Measurements from ENCODE around the gene CD46.

The CD46 gene

DNA sequence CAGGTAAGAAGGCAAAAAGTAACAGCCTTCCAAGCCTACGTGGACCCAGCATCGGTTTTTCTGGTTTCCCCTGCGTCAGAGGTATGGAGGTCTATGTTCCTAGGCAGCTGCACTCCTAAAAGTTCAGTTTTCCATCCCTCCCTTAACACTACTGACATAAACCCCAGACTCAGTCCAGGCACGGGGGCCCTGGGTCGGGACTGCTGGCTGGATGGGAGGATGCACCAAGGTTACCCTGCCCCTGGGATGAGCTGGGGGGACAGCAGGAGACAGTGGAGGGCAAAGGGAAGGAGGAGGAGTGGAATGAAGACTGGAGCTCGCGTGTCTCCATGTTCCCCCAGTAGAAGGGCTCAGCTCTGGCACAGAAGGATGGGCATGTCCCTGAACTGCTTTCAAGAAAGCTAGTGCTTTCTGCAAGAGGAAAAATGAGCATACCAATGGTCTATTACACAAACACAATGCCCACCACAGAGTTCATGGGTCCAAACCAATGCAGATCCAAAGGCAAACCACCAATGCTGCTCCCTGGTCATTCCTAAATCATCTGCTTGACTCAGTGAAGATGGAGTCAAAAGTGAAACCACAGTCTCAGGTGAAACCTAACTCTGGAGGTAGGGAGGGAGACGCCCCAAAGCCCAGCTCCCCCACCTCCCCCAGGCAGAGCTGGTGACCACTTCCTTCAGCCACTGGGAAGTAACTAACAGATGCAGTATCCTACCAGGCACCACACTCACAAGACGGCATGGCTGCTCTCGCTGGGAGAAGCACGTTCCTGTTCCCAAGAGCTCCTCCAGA lies 54.9 kb downstream of the CD46 start:
- DNase-seq (ENCODE audit: low read depth in 1 of 2, low spot score in 1 of 2) = no peak
- TF ChIP-seq JUND (IDR thresholded peaks at IDR 0.05; ENCODE audit: low read depth) = no peak
- in situ Hi-C loops (cut with HindIII; ENCODE audit: low pct_unique_long_range_greater_than_20kb, low sequenced_read_pairs) = no loop called here

DNA sequence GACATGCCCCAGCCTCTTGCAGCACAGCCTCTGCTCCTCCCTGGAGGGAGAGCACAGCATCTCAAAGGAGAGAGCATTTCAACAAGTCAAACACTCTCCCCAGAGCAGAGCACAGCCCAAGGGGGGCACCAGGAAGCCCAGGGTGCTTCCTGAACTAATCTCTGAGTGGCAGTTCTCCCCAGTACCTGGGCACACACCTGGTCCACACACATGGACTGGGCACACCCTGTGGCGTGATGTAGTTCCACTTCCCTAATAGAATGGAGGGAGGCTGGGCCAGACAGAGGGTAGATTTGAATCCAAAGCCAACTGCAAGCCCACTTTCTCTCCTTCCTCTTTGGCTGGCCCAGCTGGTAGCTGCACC lies 55.5 kb downstream of the CD46 start:
- TF ChIP-seq JUND (IDR thresholded peaks at IDR 0.05; ENCODE audit: low read depth) = no peak
- DNase-seq (ENCODE audit: low read depth in 1 of 2, low spot score in 1 of 2) = no peak

DNA sequence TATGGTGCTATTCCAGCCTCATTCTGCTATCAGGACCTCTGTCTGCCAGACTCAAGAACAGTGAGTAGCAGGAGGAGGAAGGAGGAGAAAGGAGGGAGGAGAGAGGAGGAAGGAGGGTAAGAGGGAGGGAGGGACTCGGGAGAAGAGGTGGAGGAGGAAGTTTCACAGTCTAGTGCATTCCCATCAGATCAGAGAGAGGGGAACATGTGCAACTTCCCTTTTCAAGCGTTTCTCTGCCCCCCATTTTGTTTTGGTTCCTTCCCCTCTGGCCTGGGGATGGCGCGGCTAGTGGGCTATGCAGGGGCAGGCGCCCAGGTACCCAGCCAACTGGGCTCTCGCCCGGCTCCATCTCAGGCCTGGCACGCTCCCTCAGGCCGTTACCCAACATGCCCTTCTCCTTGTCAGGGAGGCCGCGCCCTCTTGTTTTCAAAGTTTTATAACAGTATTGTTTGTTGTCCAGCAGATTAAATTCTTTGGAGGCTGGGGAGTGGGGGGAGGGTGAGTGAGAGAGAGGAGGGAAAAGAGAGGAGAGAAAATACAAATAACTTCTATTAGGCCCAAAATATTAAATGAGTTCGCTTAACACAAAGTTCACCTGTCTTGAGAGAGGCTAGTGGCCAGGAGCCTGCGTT lies 56.0 kb downstream of the CD46 start:
- in situ Hi-C loops (cut with HindIII; ENCODE audit: low pct_unique_long_range_greater_than_20kb, low sequenced_read_pairs) = no loop called here
- no peak for DNase-seq (ENCODE audit: low read depth in 1 of 2, low spot score in 1 of 2)
- TF ChIP-seq JUND (IDR thresholded peaks at IDR 0.05; ENCODE audit: low read depth) = no peak

More for the DNA sequence above, 55.5 kb downstream of the CD46 start:
- in situ Hi-C loops (cut with HindIII; ENCODE audit: low pct_unique_long_range_greater_than_20kb, low sequenced_read_pairs) = no loop called here

DNA sequence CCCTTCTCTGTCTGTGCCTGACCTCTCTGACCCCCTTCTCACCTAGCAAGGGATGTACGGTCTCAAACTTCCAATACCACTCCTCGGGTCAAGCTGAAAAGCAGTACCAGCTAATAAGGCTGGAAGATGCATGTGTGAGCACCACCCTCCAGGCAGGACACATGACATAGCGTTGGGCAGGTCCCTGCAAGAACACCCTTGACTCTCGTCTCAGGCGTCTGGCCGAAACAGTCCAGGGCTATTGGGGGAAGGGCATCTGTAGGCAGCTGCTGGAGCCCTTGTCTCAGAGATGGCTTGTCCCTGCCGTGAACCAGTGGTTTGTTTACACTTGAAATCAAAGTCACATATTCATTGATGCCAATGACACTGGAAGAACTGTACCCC lies 56.5 kb downstream of the CD46 start:
- in situ Hi-C loops (cut with HindIII; ENCODE audit: low pct_unique_long_range_greater_than_20kb, low sequenced_read_pairs) = no loop called here
- DNase-seq (ENCODE audit: low read depth in 1 of 2, low spot score in 1 of 2) = no peak
- no peak for TF ChIP-seq JUND (IDR thresholded peaks at IDR 0.05; ENCODE audit: low read depth)

DNA sequence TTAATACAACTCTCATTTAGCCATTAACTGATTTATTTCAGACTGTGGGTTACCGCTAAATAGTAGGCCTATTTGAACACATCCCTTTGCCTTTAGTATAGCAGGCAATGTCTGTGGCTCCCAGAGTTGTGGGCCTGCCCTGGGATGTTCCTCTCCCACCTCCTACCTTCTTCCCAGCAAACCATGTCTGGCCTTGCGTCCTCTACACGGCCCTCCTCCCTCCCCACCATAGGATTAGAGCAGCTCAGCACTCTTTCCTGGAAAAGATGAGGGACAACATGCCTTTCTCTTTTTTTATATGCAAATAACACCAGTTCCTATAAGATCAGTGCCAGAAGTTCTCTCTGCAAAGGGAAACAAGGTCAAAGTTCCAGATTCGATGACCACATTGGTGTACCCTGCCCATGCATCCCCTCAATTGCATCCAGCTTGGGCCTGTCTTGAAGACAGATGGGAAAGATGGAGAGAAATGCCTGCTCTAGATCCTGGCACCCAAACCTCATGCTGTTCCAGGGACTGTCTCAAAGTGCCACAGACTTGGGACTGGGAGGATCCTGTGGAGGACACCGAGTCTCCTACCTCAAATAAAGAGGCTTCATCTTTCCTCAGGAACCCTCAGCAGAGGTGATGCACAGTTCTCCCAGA lies 57.2 kb downstream of the CD46 start:
- DNase-seq (ENCODE audit: low read depth in 1 of 2, low spot score in 1 of 2) = no peak
- in situ Hi-C loops (cut with HindIII; ENCODE audit: low pct_unique_long_range_greater_than_20kb, low sequenced_read_pairs) = no loop called here
- TF ChIP-seq JUND (IDR thresholded peaks at IDR 0.05; ENCODE audit: low read depth) = no peak

DNA sequence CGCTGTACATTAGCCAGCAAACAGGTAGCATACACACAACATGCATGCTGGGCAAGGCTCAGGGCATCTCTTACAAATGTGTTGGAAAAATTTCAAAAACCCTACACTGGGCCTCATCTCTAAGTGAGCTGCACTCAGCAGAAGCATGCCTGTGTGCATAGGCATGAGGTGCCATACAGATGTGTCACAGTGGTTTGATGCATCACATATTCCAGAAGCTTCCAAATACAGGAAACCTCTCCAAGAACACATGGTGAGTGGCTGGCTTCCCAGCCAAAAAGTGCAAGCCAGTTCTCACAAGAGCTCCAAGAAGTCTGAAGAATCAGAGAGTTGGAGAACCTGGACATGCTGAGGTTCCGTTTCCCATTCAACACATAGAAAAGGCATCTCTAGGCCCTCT lies 58.3 kb downstream of the CD46 start:
- no peak for DNase-seq (ENCODE audit: low read depth in 1 of 2, low spot score in 1 of 2)
- in situ Hi-C loops (cut with HindIII; ENCODE audit: low pct_unique_long_range_greater_than_20kb, low sequenced_read_pairs) = no loop called here
- no peak for TF ChIP-seq JUND (IDR thresholded peaks at IDR 0.05; ENCODE audit: low read depth)

DNA sequence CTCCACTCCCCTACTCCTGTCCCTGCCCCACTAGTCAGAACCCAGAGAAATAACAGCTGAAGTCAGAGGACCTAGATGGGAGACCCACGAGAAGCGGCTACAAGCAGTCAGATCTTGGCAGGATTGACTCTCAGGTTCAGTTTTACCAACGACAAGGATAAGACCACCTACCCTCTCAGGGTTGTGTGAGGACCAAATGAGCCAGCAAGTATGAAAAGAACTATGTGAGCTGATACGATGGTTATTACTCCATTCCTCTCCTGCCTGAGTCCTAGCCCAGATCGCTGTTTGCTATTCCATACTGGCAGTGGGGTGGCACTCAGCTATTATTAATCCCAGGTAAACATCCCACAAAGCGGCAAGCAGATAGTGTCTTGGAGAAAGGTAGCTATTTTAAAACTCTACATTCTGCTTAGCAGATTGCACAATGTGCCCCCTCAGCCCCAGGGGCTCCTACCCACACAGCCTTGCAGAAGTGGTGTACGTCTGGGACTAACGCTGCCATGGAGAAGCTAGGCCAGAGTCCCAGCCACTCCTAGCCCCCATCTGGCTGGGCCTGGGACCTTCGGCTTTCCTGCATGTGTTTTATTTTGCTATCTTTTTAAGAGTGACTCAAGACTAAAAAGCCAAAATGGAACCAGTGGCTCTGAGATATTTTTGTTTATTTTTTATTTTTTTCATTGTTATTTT lies 58.9 kb downstream of the CD46 start:
- no peak for DNase-seq (ENCODE audit: low read depth in 1 of 2, low spot score in 1 of 2)
- no peak for TF ChIP-seq JUND (IDR thresholded peaks at IDR 0.05; ENCODE audit: low read depth)
- in situ Hi-C loops (cut with HindIII; ENCODE audit: low pct_unique_long_range_greater_than_20kb, low sequenced_read_pairs) = no loop called here

DNA sequence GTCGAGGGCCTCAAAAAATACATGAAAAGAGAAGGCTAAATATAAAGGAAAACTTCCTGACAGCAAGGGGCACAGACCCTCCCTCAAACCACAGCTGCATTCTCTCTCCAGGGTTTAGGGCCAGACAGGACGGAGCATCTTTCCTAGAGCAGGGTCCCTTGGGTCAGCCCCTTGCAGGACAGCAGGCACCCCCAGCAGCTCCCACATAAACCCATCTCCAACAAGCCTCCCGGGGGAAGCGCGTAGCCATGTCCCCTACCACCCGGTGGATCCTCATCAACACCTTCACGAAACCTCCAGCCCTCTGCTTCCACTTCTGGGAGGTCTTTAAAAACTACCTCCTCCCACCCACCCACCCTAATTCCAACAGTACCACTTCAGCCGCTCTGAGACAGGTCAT lies 59.5 kb downstream of the CD46 start:
- in situ Hi-C loops (cut with HindIII; ENCODE audit: low pct_unique_long_range_greater_than_20kb, low sequenced_read_pairs) = no loop called here
- TF ChIP-seq JUND (IDR thresholded peaks at IDR 0.05; ENCODE audit: low read depth) = no peak
- no peak for DNase-seq (ENCODE audit: low read depth in 1 of 2, low spot score in 1 of 2)

DNA sequence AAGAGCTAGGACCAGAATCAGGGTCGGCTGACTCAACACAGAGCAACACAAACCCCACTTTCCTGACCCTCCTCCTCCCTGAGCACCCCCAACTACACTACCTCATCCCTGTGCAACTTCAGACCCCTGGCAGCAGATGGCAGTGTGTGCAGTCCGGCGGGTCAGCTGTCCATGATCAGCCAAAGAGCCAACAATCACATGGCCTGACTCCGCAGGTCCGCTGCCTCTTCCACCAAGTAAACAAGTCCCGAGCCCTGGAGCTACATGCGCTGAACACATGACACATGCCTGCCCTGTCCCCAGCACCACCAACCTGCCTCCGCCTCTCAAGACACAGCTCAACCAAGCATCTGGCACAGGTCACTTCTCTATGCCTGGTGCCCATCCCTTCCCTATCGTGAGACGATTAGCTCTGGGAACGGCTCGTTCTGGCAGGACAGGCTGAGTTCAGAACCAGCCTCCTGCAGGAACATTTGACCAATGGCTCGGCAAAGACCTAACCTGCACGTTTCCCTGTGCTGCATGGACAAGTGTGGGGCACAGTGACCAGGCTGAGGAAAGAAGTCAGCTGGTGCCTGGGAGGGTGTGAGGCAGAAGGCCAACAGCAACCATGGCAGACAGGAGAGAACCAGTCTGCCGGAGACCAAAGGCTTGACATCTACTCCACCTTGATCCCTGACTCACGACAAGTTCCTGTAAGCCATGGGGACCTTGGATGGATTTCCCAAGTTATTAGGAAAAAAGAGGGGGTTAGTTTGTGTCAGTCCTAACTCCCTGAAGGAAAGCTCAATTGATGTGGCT lies 60.3 kb downstream of the CD46 start:
- in situ Hi-C loops (cut with HindIII; ENCODE audit: low pct_unique_long_range_greater_than_20kb, low sequenced_read_pairs) = no loop called here
- peak; percentile 90 to 95 for DNase-seq (ENCODE audit: low read depth in 1 of 2, low spot score in 1 of 2)
- no peak for TF ChIP-seq JUND (IDR thresholded peaks at IDR 0.05; ENCODE audit: low read depth)

DNA sequence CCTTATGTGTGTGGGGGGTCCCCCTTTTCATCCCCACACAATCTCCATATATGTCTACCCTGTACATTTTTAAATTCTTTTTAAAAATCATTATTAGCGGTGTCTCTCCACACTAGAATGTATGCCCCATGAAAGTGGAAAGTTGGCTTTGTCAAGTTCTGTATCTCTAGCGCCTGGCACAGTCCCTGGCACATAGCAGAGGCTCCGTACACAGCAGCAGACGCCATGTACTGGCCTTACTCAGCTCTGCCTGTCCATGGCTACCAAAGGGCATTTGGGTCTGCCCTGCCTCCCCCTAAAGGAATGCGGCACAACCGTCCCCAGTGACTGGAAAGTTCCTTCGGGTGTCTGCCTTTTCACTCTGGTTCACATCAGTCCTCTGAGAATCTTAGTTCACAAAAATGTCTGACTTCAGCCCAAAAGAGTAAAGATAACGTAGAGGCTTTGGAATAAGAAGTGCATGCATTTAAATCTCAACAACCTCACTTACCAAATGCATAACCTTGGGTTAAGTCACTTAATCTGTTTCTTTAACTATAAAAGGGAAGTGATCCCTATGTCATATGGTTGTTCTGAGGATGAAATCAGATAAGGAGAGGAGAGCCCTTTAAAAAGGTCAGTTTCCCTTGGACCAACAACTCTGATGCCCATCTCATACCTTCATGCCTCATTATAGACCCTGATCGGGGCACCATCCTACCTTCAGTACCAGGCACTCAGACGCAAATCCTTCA lies 61.1 kb downstream of the CD46 start:
- no peak for TF ChIP-seq JUND (IDR thresholded peaks at IDR 0.05; ENCODE audit: low read depth)
- in situ Hi-C loops (cut with HindIII; ENCODE audit: low pct_unique_long_range_greater_than_20kb, low sequenced_read_pairs) = no loop called here
- no peak for DNase-seq (ENCODE audit: low read depth in 1 of 2, low spot score in 1 of 2)

DNA sequence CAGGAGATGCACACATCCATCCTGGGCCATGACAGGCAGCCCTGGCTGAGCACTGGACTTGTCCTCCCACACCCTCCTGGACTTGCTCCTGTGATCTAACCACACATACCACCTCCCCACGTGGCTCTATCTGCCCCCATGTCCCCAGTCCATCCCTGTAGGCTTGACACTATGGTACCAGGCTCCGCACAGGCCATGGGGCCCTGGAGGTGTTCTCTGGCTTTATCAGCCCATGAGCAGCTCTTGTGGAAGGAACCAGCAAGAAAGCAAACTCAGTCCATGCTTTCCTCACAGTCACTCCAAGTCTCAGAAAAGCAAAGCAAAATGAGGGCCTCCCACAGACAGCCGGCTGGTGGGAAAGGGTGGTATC lies 61.6 kb downstream of the CD46 start:
- TF ChIP-seq JUND (IDR thresholded peaks at IDR 0.05; ENCODE audit: low read depth) = no peak
- DNase-seq (ENCODE audit: low read depth in 1 of 2, low spot score in 1 of 2) = no peak
- in situ Hi-C loops (cut with HindIII; ENCODE audit: low pct_unique_long_range_greater_than_20kb, low sequenced_read_pairs) = no loop called here

DNA sequence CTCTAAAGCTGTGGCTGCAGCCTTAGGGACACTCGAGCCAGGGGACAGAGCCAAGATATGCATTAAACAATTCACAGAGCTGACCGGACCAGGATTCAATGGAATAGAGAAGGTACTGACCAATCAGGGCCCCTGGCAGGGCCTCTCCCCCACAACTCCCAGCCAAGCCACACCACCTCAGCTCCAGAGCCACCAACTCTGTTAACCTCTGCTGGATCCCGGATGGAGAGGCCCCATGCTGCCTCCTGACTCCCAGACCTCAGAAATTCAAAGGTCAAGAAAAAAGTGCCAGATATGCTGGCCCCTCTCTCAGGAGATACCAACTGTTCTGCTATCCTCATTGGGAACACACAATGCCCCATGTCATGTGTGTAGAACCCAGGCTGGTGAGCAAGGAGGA lies 62.1 kb downstream of the CD46 start:
- no peak for TF ChIP-seq JUND (IDR thresholded peaks at IDR 0.05; ENCODE audit: low read depth)
- DNase-seq (ENCODE audit: low read depth in 1 of 2, low spot score in 1 of 2) = no peak
- in situ Hi-C loops (cut with HindIII; ENCODE audit: low pct_unique_long_range_greater_than_20kb, low sequenced_read_pairs) = no loop called here
